Measurements from ENCODE around the gene CEP152. TPM values are rescaled to one million over a fixed set of nuclear protein-coding genes. Genes with fewer than 3 reads are reported as not detected.
"Not testable (repeated sequence)": the region's sequence is repeated elsewhere in the genome, so short reads cannot be mapped to it uniquely, and the experiment has no call there.

The CEP152 gene
- total RNA-seq, 4 donors from 2014 or later, result 9.2 to 12.5 (median 11.2) TPM

DNA sequence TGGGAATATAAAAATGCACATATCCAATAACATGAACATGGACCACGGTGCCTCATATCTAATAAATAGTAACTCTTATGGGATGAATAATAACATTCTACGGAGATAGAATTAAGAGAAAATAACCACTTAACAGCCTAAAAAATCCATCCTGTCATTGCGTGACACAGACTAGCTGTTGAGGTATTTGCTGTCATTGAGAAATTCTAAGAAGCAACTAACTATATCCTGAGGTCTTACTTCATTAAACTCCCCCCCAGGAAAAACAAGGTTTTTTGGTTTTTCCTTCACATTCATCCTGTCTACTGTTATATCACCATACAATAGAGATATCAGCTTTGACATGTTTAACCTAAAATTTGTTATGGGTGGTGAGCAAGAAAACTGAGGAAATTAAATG, 14.3 kb downstream of the CEP152 start:
- TF ChIP-seq CTCF (IDR thresholded peaks at IDR 0.05) (no peak), POLR2A (IDR thresholded peaks at IDR 0.05) (no peak), EP300 (IDR thresholded peaks at IDR 0.05) (no peak)

GRCh38 chr15:48795901-48796300, 15.0 kb downstream of the CEP152 start:
- H3K36me3 ChIP-seq, result peaks cover 0 to 24% (median 0%) of the 10 kb centered on the region in 3 donors
- no peaks in the 10 kb centered on the region for H3K27me3 ChIP-seq
- H3K27ac ChIP-seq, result no peak overlapping the region
- H3K4me3 ChIP-seq, result no peak overlapping the region
- no peak for DNase-seq (ENCODE audit: low spot score in 2 of 2)
- TF ChIP-seq CTCF (IDR thresholded peaks at IDR 0.05) (no peak), POLR2A (IDR thresholded peaks at IDR 0.05) (no peak), EP300 (IDR thresholded peaks at IDR 0.05) (no peak)
- peaks cover 0 to 19% (median 1%) of the 10 kb centered on the region in 4 donors for H3K4me1 ChIP-seq
- H3K9me3 ChIP-seq, result no peaks in the 10 kb centered on the region
- 96% methylated on average over 3 of the region's 3 CpGs for WGBS, 2 donors

More for the DNA sequence above, 14.3 kb downstream of the CEP152 start:
- Histone ChIP-seq H3K9me3 (no peaks in the 10 kb centered on the region), H3K4me1 (peaks cover 0 to 24% (median 2%) of the 10 kb centered on the region in 4 donors), H3K27me3 (no peaks in the 10 kb centered on the region), H3K36me3 (peaks cover 0 to 18% (median 0%) of the 10 kb centered on the region in 3 donors), H3K4me3 (no peak overlapping the region), H3K27ac (no peak overlapping the region)
- WGBS, 2 donors, result 92 to 95% methylated on average over 3 of the region's 3 CpGs
- DNase-seq (ENCODE audit: low spot score in 2 of 2), result no peak

DNA sequence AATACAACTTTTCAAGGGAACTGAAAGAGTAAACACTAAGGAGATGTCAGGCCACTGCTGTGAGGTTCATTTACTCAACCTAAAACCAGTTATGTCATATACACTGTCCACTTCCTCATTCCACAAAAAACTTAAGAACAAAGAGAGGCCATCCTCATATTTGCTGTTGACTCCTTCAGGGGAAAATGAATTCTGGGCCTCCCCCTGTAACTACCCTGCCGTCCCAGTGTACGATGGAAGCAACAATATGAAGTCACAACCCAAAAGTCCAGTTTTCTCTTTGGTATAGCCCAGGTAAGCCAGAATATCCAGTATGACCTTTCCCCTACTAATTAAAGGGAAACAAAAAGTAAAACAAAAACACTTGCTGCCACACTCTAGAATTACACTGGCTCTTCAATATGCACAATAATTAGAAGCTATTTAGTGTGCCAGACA, 16.2 kb downstream of the CEP152 start:
- no peaks in the 10 kb centered on the region for H3K27me3 ChIP-seq
- H3K4me3 ChIP-seq, result no peak overlapping the region
- WGBS, 2 donors, result 70 to 86% methylated on average over 2 of the region's 2 CpGs
- peak overlapping the region in 2 of 4 donors; percentile 10 to 61 for H3K27ac ChIP-seq
- H3K36me3 ChIP-seq, result peaks cover 0 to 36% (median 0%) of the 10 kb centered on the region in 3 donors
- peaks cover 0 to 10% (median 0%) of the 10 kb centered on the region in 4 donors for H3K4me1 ChIP-seq
- no peak for DNase-seq (ENCODE audit: low spot score in 2 of 2)
- no peak for TF ChIP-seq CTCF (IDR thresholded peaks at IDR 0.05)
- no peak for TF ChIP-seq POLR2A (IDR thresholded peaks at IDR 0.05)
- no peak for TF ChIP-seq EP300 (IDR thresholded peaks at IDR 0.05)
- H3K9me3 ChIP-seq, result no peaks in the 10 kb centered on the region

GRCh38 chr15:48792408-48792807, 18.5 kb downstream of the CEP152 start:
- Histone ChIP-seq H3K4me1 (peaks cover 0 to 10% (median 0%) of the 10 kb centered on the region in 4 donors), H3K36me3 (peaks cover 0 to 50% (median 0%) of the 10 kb centered on the region in 3 donors), H3K9me3 (no peaks in the 10 kb centered on the region), H3K27ac (no peak overlapping the region), H3K4me3 (no peak overlapping the region), H3K27me3 (no peaks in the 10 kb centered on the region)
- TF ChIP-seq POLR2A (IDR thresholded peaks at IDR 0.05) (no peak), EP300 (IDR thresholded peaks at IDR 0.05) (no peak), CTCF (IDR thresholded peaks at IDR 0.05) (no peak)
- WGBS, 2 donors, result 56 to 75% methylated on average over 3 of the region's 3 CpGs
- DNase-seq (ENCODE audit: low spot score in 2 of 2), result no peak

DNA sequence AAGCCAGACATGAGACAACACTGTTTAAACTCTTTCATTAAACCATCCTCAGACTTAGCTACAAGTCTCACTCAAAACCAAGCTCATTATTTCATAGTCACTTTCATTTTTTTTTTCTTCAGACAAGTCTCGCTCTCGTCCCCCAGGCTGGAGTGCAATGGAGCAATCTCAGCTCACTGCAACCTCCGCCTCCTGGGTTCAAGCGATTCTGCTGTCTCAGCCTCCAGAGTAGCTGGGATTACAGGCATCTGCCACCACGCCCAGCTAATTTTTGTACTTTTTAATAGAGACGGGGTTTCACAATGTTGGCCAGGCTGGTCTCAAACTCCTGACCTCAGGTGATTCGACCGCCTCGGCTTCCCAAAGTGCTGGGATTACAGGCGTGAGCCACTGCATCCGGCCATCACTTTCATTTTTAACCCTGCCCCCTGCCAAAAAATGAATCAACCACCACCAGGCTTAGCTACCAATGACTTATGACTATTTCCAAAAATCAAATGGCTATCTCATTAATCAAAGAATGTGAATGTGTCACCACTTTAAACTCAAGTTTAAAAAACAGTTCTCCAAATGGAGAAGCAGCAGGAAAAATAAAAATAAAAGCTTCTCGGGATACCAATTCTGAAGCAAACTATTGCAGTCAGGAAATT, 20.3 kb downstream of the CEP152 start:
- not testable (repeated sequence) for H3K9me3 ChIP-seq; DNase-seq (ENCODE audit: low spot score in 2 of 2); H3K27ac ChIP-seq; H3K4me1 ChIP-seq; H3K4me3 ChIP-seq; H3K27me3 ChIP-seq
- WGBS, 2 donors, result 83 to 95% methylated on average over 12 of the region's 12 CpGs
- H3K36me3 ChIP-seq, result peaks cover 0 to 50% (median 0%) of the 10 kb centered on the region in 3 donors

All from tibial nerve (tissue), 4 donors.